Articular chondrocyte of knee joint (primary cell): ENCODE measurements around the gene STRIP2. TPM values are rescaled to one million over a fixed set of nuclear protein-coding genes. Genes with fewer than 3 reads are reported as not detected.

Experiments
- small RNA-seq: library from RNA; depleted of rRNA; stranded (forward); fragments of <200 nt; gene quantifications from one replicate; pipeline ENCODE3, GENCODE V24; 2012
- total RNA-seq: library from RNA; depleted of rRNA; stranded (reverse); fragments of >200 nt; gene quantifications from 2 replicates; pipeline ENCODE4 v1.2.3, GENCODE V29; 2012

Gene STRIP2, protein sequence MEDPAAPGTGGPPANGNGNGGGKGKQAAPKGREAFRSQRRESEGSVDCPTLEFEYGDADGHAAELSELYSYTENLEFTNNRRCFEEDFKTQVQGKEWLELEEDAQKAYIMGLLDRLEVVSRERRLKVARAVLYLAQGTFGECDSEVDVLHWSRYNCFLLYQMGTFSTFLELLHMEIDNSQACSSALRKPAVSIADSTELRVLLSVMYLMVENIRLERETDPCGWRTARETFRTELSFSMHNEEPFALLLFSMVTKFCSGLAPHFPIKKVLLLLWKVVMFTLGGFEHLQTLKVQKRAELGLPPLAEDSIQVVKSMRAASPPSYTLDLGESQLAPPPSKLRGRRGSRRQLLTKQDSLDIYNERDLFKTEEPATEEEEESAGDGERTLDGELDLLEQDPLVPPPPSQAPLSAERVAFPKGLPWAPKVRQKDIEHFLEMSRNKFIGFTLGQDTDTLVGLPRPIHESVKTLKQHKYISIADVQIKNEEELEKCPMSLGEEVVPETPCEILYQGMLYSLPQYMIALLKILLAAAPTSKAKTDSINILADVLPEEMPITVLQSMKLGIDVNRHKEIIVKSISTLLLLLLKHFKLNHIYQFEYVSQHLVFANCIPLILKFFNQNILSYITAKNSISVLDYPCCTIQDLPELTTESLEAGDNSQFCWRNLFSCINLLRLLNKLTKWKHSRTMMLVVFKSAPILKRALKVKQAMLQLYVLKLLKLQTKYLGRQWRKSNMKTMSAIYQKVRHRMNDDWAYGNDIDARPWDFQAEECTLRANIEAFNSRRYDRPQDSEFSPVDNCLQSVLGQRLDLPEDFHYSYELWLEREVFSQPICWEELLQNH
- 16.9 and 20.4 TPM in 2 replicates for total RNA-seq

DNA sequence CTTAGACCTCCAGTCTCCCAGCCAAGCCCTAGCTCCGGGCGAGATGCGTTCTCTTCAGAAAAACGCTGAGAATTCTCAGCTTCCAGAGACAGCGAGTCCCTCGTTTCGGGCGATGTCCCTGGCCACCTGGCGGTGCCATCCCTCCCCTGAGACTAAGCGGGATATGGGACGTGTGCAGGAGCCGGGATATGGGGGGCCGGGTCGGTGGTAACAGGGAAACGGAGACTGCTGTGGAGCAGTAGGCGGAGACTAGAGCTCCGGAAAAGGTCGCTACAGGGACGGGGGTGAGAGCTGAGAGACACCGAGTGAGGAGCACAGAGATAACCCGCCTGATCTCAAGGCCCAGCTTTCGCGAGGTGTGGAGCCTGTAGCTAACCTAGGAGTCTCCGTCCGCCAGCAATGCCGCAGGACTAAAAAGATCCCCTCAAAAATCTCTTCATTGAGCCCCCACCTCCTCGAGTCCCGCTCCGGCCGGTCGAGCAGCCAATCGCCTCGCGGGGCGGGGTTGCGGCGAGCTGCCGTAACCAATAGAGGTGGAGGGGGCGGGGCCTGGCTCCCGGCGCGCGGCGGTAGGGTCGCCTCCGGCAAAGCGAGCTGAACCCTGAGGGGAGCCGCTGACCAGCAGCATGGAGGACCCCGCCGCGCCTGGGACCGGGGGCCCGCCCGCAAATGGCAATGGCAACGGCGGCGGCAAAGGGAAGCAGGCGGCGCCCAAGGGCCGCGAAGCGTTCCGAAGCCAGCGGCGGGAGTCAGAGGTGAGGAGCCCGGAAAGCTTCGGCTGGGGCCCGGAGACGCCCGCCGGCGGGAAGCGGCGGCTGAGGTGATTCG, at the start of gene STRIP2:
TSS of gene STRIP2 (plus strand) at position 586 of the 828 bp plus-strand sequence. CDS start at position 627, 41 bp downstream.

DNA sequence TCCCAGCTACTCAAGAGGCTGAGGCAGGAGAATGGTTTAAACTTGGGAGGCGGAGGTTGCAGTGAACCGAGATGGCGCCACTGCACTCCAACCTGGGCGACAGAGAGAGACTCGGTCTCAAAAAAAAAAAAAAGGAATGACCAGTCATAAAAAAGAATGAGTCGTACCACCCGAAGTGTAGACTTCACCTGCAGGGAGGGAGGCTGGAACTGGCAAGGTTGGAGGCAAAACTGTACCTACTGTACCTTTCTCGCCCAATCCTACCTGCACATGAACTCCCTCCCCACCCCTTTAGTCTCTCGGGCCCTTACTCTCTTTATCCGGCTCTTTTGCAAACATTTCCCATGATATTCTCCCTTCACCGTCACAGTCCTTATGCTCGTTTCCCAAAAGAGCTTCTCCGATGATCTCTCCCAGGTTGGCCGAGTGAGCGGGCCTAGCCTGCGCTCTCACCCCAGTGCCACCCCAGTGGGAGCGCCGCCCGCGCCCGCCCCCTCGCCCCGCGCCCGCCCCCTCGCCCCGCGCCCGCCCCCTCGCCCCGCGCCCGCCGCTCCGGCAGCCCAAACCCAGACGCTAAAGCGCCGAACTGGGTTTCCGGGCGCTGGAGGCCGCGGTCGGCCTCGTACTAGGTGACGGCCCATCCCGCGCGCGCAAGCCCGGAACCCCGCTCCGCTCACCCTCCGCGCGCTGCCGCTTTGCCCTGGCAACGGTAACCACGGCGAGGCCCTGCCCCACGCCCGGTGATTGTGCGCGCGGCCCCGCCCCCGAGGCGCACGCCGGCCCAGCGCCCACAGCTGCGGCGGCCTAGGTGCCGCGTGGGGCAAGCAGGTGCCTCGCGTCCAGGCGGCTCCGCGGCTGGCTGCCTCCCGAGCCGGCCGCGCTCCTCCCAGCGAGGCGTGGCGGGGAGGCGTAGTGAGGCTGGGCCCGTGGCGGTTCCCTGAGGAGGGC, 67.8 kb downstream of the STRIP2 start, which contains the start of gene SMKR1:
TSS of gene SMKR1 (plus strand) at position 772 of the 948 bp plus-strand sequence. CDS start 294 bp downstream, outside the sequence.

Small RNA genes lying within 50 kb of the gene (small RNA-seq; reads per million reads assigned to genes)
- gene AC009244.1 (not detected), gene RNU1-72P (not detected), gene SNRPGP3 (not detected)

Other genes with a start within 250 kb of the STRIP2 start
- gene SMO, start 245.8 kb upstream of the STRIP2 start, total RNA-seq = 22.2 and 22.3 TPM in 2 replicates
- gene AHCYL2, start 209.4 kb upstream of the STRIP2 start, total RNA-seq = 11.1 and 16.5 TPM in 2 replicates
- gene SMKR1, start 68.1 kb downstream of the STRIP2 start, total RNA-seq = 1.0 and 1.5 TPM in 2 replicates
- gene NRF1, start 177.3 kb downstream of the STRIP2 start, total RNA-seq = 11.6 and 14.4 TPM in 2 replicates